22Rv1 (cell line): ENCODE data around the gene GALNT4.

Experiments
- H3K27ac ChIP-seq: fragments of 450-650 bp; 2 replicates; pipeline ENCODE4 v1.5.1; 2017
- CTCF ChIP-seq: fragments of 450-650 bp; IDR thresholded peaks from 2 replicates; pipeline ENCODE4 v1.5.1; 2017; ENCODE audit warnings: mild to moderate bottlenecking
- ZFX ChIP-seq: fragments of 450-650 bp; IDR thresholded peaks from 2 replicates; pipeline ENCODE4 v1.6.1; 2017; ENCODE audit warnings: antibody characterized with exemption, borderline replicate concordance

GALNT4 gene

DNA sequence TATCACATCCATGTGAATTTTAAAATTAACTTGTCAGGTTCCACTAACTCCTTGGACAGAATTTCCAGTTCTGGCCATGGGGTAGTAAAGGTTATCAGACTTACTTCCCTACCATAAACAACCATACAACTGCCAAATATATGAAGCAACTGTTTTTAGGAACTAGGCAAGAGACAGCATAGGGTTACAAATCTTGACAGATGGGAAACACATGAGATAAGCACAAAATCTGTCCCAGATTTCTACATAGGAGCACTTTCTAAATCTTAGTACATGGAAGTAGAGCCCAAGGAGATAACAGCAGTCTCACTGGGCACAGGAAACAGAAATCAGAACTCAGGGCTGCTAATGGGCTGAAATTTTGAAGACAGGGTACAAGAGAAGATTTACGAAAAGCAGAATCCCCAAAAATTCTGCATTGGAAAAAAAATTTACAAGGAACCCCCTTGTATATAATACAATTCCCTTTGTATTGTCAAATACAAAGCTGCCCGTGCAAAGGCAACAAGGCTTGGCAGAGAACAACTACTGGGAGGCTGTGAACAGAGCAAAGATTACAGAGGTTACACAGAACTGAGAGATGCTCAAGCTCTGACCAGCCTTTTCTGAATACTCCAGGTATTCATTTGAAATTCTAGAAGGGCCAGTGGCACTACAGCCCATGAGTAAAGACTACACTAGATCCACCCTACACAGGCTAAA is 43.2 kb downstream of the GALNT4 start:
- TF ChIP-seq ZFX = no peak
- no peak for TF ChIP-seq CTCF
- no peak overlapping the region for H3K27ac ChIP-seq

DNA sequence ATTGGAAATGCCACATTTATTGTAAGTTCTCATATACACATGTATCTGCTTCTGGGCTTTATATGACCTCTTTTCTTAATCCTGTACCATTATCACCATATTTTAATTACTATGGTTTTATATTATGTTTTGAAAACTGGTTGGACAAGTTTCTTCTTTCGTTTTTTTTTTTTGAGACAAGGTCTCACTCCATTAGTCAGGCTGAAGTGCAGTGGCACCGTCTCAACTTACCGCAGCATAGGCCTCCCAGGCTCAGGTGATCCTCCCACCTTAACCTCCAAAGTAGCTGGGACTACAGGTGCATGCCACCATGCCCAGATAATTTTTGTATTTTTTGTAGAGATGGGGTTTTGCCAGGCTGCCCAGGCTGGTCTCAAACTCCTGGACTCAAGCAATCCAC is 44.6 kb downstream of the GALNT4 start:
- no peak overlapping the region for H3K27ac ChIP-seq
- no peak for TF ChIP-seq CTCF
- no peak for TF ChIP-seq ZFX

GRCh38 chr12:89477633-89478279 is 46.8 kb downstream of the GALNT4 start:
- TF ChIP-seq CTCF (no peak), ZFX (no peak)
- H3K27ac ChIP-seq = no peak overlapping the region

- TF ChIP-seq ZFX (no peak), CTCF (no peak)
Measured at GRCh38 chr12:89476904-89477595, 47.5 kb downstream of the GALNT4 start.

GRCh38 chr12:89476232-89476631 is 48.4 kb downstream of the GALNT4 start:
- no peak for TF ChIP-seq ZFX
- TF ChIP-seq CTCF = no peak
- H3K27ac ChIP-seq = no peak overlapping the region

More at GRCh38 chr12:89476904-89477595, 47.5 kb downstream of the GALNT4 start:
- no peak overlapping the region for H3K27ac ChIP-seq

- H3K27ac ChIP-seq = no peak overlapping the region
- TF ChIP-seq ZFX (no peak), CTCF (no peak)
Measured at GRCh38 chr12:89475203-89475990, 49.2 kb downstream of the GALNT4 start.
